ENCODE measurements around the gene SYT17. TPM values are rescaled to one million over a fixed set of nuclear protein-coding genes. Genes with fewer than 3 reads are reported as not detected.

The SYT17 gene
- total RNA-seq, 1 experiment from 2014 or later, result 11.8 TPM

DNA sequence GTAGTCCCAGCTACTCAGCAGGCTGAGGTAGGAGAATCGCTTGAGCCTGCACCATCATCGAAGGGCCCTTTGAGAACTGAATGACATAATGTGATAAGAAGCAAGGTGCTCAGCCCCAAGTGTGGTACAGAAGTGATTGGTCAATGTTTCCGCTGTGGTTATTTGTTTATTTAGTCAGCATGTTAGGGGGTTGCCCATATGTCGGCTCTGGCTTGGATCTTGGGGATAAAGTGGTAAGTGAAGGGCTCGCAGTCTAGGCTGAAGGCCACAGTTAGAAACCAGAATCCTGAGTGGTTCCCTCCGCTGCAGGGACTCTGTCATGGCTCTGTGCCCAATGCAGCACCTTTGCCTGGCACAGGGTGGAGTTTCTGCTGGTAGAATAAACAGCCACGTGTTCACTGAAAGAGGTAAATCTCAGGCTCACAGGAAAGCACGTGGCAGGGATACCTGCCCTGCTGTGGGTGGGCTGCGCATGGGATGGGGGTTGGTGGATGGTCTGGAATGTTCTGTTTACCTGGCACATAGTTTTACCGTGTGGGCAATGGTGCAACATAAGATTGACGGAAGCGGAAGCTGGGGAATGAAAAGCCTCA is 35.4 kb downstream of the SYT17 start:
- no peak overlapping the region for H3K4me2 ChIP-seq (ENCODE audit: low read length)
- H3F3A ChIP-seq (ENCODE audit: low read length, unreplicated experiment), result no peaks in the 10 kb centered on the region
- H3K36me3 ChIP-seq (ENCODE audit: low read depth, low read length), result no peaks in the 10 kb centered on the region
- DNase-seq, result no peak
- BruUV-seq (replicated peaks), result no TSS peak
- intact Hi-C loops (cut with micrococcal nuclease), result no loop called here
- POLR2A ChIA-PET (ENCODE audit: unreplicated experiment), result no interaction called here
- no peaks in the 10 kb centered on the region for H3K27me3 ChIP-seq (ENCODE audit: low read length)
- TF ChIP-seq, protein P1, sequence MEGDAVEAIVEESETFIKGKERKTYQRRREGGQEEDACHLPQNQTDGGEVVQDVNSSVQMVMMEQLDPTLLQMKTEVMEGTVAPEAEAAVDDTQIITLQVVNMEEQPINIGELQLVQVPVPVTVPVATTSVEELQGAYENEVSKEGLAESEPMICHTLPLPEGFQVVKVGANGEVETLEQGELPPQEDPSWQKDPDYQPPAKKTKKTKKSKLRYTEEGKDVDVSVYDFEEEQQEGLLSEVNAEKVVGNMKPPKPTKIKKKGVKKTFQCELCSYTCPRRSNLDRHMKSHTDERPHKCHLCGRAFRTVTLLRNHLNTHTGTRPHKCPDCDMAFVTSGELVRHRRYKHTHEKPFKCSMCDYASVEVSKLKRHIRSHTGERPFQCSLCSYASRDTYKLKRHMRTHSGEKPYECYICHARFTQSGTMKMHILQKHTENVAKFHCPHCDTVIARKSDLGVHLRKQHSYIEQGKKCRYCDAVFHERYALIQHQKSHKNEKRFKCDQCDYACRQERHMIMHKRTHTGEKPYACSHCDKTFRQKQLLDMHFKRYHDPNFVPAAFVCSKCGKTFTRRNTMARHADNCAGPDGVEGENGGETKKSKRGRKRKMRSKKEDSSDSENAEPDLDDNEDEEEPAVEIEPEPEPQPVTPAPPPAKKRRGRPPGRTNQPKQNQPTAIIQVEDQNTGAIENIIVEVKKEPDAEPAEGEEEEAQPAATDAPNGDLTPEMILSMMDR (conservative IDR thresholded peaks at IDR 0.05; ENCODE audit: low read depth, low read length), result no peak
- TF ChIP-seq EZH2 (IDR thresholded peaks at IDR 0.05; ENCODE audit: low read length, unreplicated experiment), result no peak
- TF ChIP-seq EZH2phosphoT487 (IDR thresholded peaks at IDR 0.05; ENCODE audit: borderline replicate concordance, low read length), result no peak
- no peak for ATAC-seq
- H3K9ac ChIP-seq (ENCODE audit: low read length), result no peak overlapping the region
- no peaks in the 10 kb centered on the region for H4K20me1 ChIP-seq (ENCODE audit: low read length)
- no peaks in the 10 kb centered on the region for H3K4me1 ChIP-seq (ENCODE audit: insufficient read depth, low read length)
- no peak overlapping the region for H2AFZ ChIP-seq (ENCODE audit: low read length)
- H3K9me3 ChIP-seq (ENCODE audit: low read length), result no peaks in the 10 kb centered on the region
- CTCF ChIA-PET, result no interaction called here
- no peak overlapping the region for H3K4me3 ChIP-seq (ENCODE audit: low read length)
- no peak overlapping the region for H3K27ac ChIP-seq (ENCODE audit: low read length)
- no peaks in the 10 kb centered on the region for H3K9me2 ChIP-seq (replicated peaks; ENCODE audit: low read length)
- H3K79me2 ChIP-seq (ENCODE audit: low read length), result no peaks in the 10 kb centered on the region

DNA sequence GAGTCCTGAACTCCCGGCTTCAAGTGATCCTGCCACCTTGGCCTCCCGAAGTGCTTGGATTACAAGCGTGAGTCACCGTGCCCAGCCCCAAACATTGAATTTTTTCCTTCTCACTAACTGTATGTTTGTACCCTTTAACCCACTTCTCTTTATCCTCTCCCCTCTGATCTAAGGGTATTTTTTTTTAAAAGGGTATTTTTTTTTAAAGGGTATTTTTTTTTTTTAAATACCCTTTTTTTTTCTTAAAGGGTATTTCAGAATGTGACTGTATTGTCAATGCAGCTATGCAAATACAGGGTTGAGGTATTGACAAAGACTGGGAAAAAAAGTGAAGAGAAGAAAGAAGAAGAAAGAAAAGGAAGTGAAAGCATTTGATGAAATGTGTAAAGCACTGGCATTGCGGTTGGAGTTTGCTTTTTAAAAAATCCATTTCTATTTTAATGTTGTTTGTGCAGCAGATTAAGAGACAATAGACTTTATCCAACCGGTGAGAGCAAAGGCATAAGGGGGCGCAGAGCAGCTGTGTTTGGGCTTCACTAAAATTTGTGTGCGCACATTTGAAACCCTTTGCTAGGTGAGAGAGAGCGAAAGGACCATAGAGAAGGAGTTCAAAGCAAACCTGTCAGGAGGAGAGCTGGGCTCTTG is 42.4 kb downstream of the SYT17 start:
- Histone ChIP-seq H3K9ac (ENCODE audit: low read length) (no peak overlapping the region), H4K20me1 (ENCODE audit: low read length) (no peaks in the 10 kb centered on the region), H3K36me3 (ENCODE audit: low read depth, low read length) (no peaks in the 10 kb centered on the region; the same call in 1 of the 2 replicates), H3K27ac (ENCODE audit: low read length) (peak overlapping the region; percentile 33), H3K79me2 (ENCODE audit: low read length) (no peaks in the 10 kb centered on the region), H3K9me3 (ENCODE audit: low read length) (no peaks in the 10 kb centered on the region), H2AFZ (ENCODE audit: low read length) (no peak overlapping the region), H3K27me3 (ENCODE audit: low read length) (no peaks in the 10 kb centered on the region), H3K4me2 (ENCODE audit: low read length) (peak overlapping the region; percentile 60; the same call in 1 of the 2 replicates), H3F3A (ENCODE audit: low read length, unreplicated experiment) (no peaks in the 10 kb centered on the region), H3K9me2 (replicated peaks; ENCODE audit: low read length) (no peaks in the 10 kb centered on the region), H3K4me3 (ENCODE audit: low read length) (no peak overlapping the region), H3K4me1 (ENCODE audit: insufficient read depth, low read length) (peaks cover 11% of the 10 kb centered on the region)
- POLR2A ChIA-PET (ENCODE audit: unreplicated experiment), result interaction anchor here (0.7 kb wide), 1 partner anchor 214 kb away, joined by 5 read pairs; no protein-coding TSS in a partner anchor
- TF ChIP-seq EZH2phosphoT487 (IDR thresholded peaks at IDR 0.05; ENCODE audit: borderline replicate concordance, low read length) (no peak), EZH2 (IDR thresholded peaks at IDR 0.05; ENCODE audit: low read length, unreplicated experiment) (no peak)
- TF ChIP-seq, protein P1 (conservative IDR thresholded peaks at IDR 0.05; ENCODE audit: low read depth, low read length), result no peak
- peak; percentile 68 for DNase-seq
- peak; percentile 85 for ATAC-seq
- no TSS peak for BruUV-seq (replicated peaks)
- CTCF ChIA-PET, result no interaction called here
- intact Hi-C loops (cut with micrococcal nuclease), result loop anchor here (1.0 kb wide), 1 partner anchor 26 kb away; no protein-coding TSS in a partner anchor

GRCh38 chr16:19210968-19211367 is 42.9 kb downstream of the SYT17 start:
- peaks cover 11% of the 10 kb centered on the region for H3K4me1 ChIP-seq (ENCODE audit: insufficient read depth, low read length)
- ChIA-PET CTCF (no interaction called here), POLR2A (ENCODE audit: unreplicated experiment) (no interaction called here)
- intact Hi-C loops (cut with micrococcal nuclease), result loop anchor here (1.0 kb wide), 1 partner anchor 25 kb away; no protein-coding TSS in a partner anchor
- peak overlapping the region; percentile 33; the same call in 1 of the 2 replicates for H3K27ac ChIP-seq (ENCODE audit: low read length)
- H3K9me3 ChIP-seq (ENCODE audit: low read length), result no peaks in the 10 kb centered on the region
- H3K9ac ChIP-seq (ENCODE audit: low read length), result no peak overlapping the region
- H3K79me2 ChIP-seq (ENCODE audit: low read length), result no peaks in the 10 kb centered on the region
- H3K36me3 ChIP-seq (ENCODE audit: low read depth, low read length), result no peaks in the 10 kb centered on the region; the same call in 1 of the 2 replicates
- H3K9me2 ChIP-seq (replicated peaks; ENCODE audit: low read length), result no peaks in the 10 kb centered on the region
- TF ChIP-seq EZH2phosphoT487 (IDR thresholded peaks at IDR 0.05; ENCODE audit: borderline replicate concordance, low read length) (no peak), EZH2 (IDR thresholded peaks at IDR 0.05; ENCODE audit: low read length, unreplicated experiment) (no peak)
- TF ChIP-seq, protein P1 (conservative IDR thresholded peaks at IDR 0.05; ENCODE audit: low read depth, low read length), result no peak
- no peaks in the 10 kb centered on the region for H3K27me3 ChIP-seq (ENCODE audit: low read length)
- ATAC-seq (no peak), DNase-seq (no peak)
- no peaks in the 10 kb centered on the region for H3F3A ChIP-seq (ENCODE audit: low read length, unreplicated experiment)
- H3K4me2 ChIP-seq (ENCODE audit: low read length), result peak overlapping the region; percentile 60; the same call in 1 of the 2 replicates
- no peak overlapping the region for H3K4me3 ChIP-seq (ENCODE audit: low read length)
- no peak overlapping the region for H2AFZ ChIP-seq (ENCODE audit: low read length)
- no TSS peak for BruUV-seq (replicated peaks)
- H4K20me1 ChIP-seq (ENCODE audit: low read length), result no peaks in the 10 kb centered on the region
